Measurements from ENCODE around the gene KRTAP9-8.
"Not testable (repeated sequence)": the region's sequence is repeated elsewhere in the genome, so short reads cannot be mapped to it uniquely, and the experiment has no call there.

KRTAP9-8 gene

GRCh38 chr17:41255381-41256290, 17.8 kb downstream of the KRTAP9-8 start, which contains the start of gene KRTAP9-9:
Gene KRTAP9-9, plus strand, starts transcription at chr17:41255384.
- DNase-seq = not testable (repeated sequence)

- no peak for DNase-seq
Observed at GRCh38 chr17:41256291-41256685, 18.5 kb downstream of the KRTAP9-8 start.

GRCh38 chr17:41258406-41258805, 20.6 kb downstream of the KRTAP9-8 start:
- no peak for DNase-seq

GRCh38 chr17:41263212-41263611, 25.4 kb downstream of the KRTAP9-8 start:
- no peak for DNase-seq

- no peak for DNase-seq
Observed at GRCh38 chr17:41264599-41264998, 26.8 kb downstream of the KRTAP9-8 start.

- DNase-seq = no peak
Observed at GRCh38 chr17:41265078-41265477, 27.3 kb downstream of the KRTAP9-8 start, which contains the start of gene KRTAP9-6. Gene KRTAP9-6, plus strand, starts transcription at chr17:41265378. Its CDS starts 0 bp downstream, at chr17:41265378.

- no peak for DNase-seq
Observed at GRCh38 chr17:41267711-41268110, 29.9 kb downstream of the KRTAP9-8 start.

- not testable (repeated sequence) for DNase-seq
Observed at GRCh38 chr17:41271323-41271722, 33.5 kb downstream of the KRTAP9-8 start.

- no peak for DNase-seq
Observed at GRCh38 chr17:41271858-41272257, 34.1 kb downstream of the KRTAP9-8 start.

- not testable (repeated sequence) for DNase-seq
Observed at GRCh38 chr17:41275648-41276190, 37.9 kb downstream of the KRTAP9-8 start, which contains the start of gene KRTAP9-7. Gene KRTAP9-7, plus strand, starts transcription at chr17:41275698. Its CDS starts 0 bp downstream, at chr17:41275698.

GRCh38 chr17:41278176-41278955, 40.6 kb downstream of the KRTAP9-8 start:
- no peak for DNase-seq

GRCh38 chr17:41284043-41284442, 46.2 kb downstream of the KRTAP9-8 start:
- DNase-seq = no peak

GRCh38 chr17:41284546-41284945, 46.7 kb downstream of the KRTAP9-8 start:
- no peak for DNase-seq

- no peak for DNase-seq
Observed at GRCh38 chr17:41287050-41287449, 49.3 kb downstream of the KRTAP9-8 start.

Measured in NCI-H2171 (cell line).